ENCODE results near the gene KRT84.
A peak's percentile ranks its signal among the peaks of the same experiment; 100 is the strongest.

The KRT84 gene

GRCh38 chr12:52427083-52427482 is 41.6 kb upstream of the KRT84 start:
- TF ChIP-seq CTCF (IDR thresholded peaks at IDR 0.05; ENCODE audit: low read length, missing control alignments), result no peak
- DNase-seq (ENCODE audit: low read depth), result no peak
- H3K4me3 ChIP-seq (replicated peaks; ENCODE audit: low read depth, low read length), result no peak overlapping the region

GRCh38 chr12:52426034-52426433 is 40.6 kb upstream of the KRT84 start:
- no peak for DNase-seq (ENCODE audit: low read depth)
- H3K4me3 ChIP-seq (replicated peaks; ENCODE audit: low read depth, low read length), result no peak overlapping the region
- TF ChIP-seq CTCF (IDR thresholded peaks at IDR 0.05; ENCODE audit: low read length, missing control alignments), result no peak

GRCh38 chr12:52425466-52425865 is 40.0 kb upstream of the KRT84 start:
- H3K4me3 ChIP-seq (replicated peaks; ENCODE audit: low read depth, low read length), result no peak overlapping the region
- DNase-seq (ENCODE audit: low read depth), result no peak
- no peak for TF ChIP-seq CTCF (IDR thresholded peaks at IDR 0.05; ENCODE audit: low read length, missing control alignments)

GRCh38 chr12:52423661-52424500 is 38.4 kb upstream of the KRT84 start:
- H3K4me3 ChIP-seq (replicated peaks; ENCODE audit: low read depth, low read length), result no peak overlapping the region
- no peak for DNase-seq (ENCODE audit: low read depth)
- TF ChIP-seq CTCF (IDR thresholded peaks at IDR 0.05; ENCODE audit: low read length, missing control alignments), result no peak

GRCh38 chr12:52423035-52423434 is 37.6 kb upstream of the KRT84 start:
- DNase-seq (ENCODE audit: low read depth), result peak; percentile 54
- TF ChIP-seq CTCF (IDR thresholded peaks at IDR 0.05; ENCODE audit: low read length, missing control alignments), result no peak
- H3K4me3 ChIP-seq (replicated peaks; ENCODE audit: low read depth, low read length), result no peak overlapping the region

GRCh38 chr12:52419656-52420055 is 34.2 kb upstream of the KRT84 start:
- TF ChIP-seq CTCF (IDR thresholded peaks at IDR 0.05; ENCODE audit: low read length, missing control alignments), result no peak
- DNase-seq (ENCODE audit: low read depth), result no peak

More at GRCh38 chr12:52419656-52420055, 34.2 kb upstream of the KRT84 start:
- H3K4me3 ChIP-seq (replicated peaks; ENCODE audit: low read depth, low read length), result no peak overlapping the region
